ENCODE measurements around the gene MTHFD1.
"Not testable (repeated sequence)": the region's sequence is repeated elsewhere in the genome, so short reads cannot be mapped to it uniquely, and the experiment has no call there.

The MTHFD1 gene

GRCh38 chr14:64387782-64388532, at the start of gene MTHFD1:
TSS of gene MTHFD1 (plus strand) at chr14:64388353. CDS start at chr14:64388428, 75 bp downstream.
- peak; percentile 93 to 96 for DNase-seq (ENCODE audit: low read depth in 2 of 2)

- peak; percentile 78 to 81 for DNase-seq (ENCODE audit: low read depth in 2 of 2)
Observed at GRCh38 chr14:64338616-64339316, 49.4 kb upstream of the MTHFD1 start.

- DNase-seq (ENCODE audit: low read depth in 2 of 2), result no peak
Observed at GRCh38 chr14:64340560-64341196, 47.5 kb upstream of the MTHFD1 start.

GRCh38 chr14:64347748-64348147, 40.4 kb upstream of the MTHFD1 start:
- no peak for DNase-seq (ENCODE audit: low read depth in 2 of 2)

GRCh38 chr14:64349741-64350490, 38.2 kb upstream of the MTHFD1 start:
- DNase-seq (ENCODE audit: low read depth in 2 of 2), result no peak

GRCh38 chr14:64363265-64363846, 24.8 kb upstream of the MTHFD1 start:
- DNase-seq (ENCODE audit: low read depth in 2 of 2), result no peak

GRCh38 chr14:64364907-64365306, 23.2 kb upstream of the MTHFD1 start:
- DNase-seq (ENCODE audit: low read depth in 2 of 2), result no peak

GRCh38 chr14:64365358-64365889, 22.7 kb upstream of the MTHFD1 start:
- not testable (repeated sequence) for DNase-seq (ENCODE audit: low read depth in 2 of 2)

GRCh38 chr14:64369201-64369600, 19.0 kb upstream of the MTHFD1 start:
- DNase-seq (ENCODE audit: low read depth in 2 of 2), result no peak

- peak in 1 of 2 donors; percentile 0 for DNase-seq (ENCODE audit: low read depth in 2 of 2)
Observed at GRCh38 chr14:64387232-64387781, 846 bp upstream of the MTHFD1 start.

- peak; percentile 1 to 12 for DNase-seq (ENCODE audit: low read depth in 2 of 2)
Observed at GRCh38 chr14:64388533-64389285, 556 bp downstream of the MTHFD1 start.

GRCh38 chr14:64391113-64391725, 3.1 kb downstream of the MTHFD1 start:
- no peak for DNase-seq (ENCODE audit: low read depth in 2 of 2)

GRCh38 chr14:64391986-64392385, 3.8 kb downstream of the MTHFD1 start:
- no peak for DNase-seq (ENCODE audit: low read depth in 2 of 2)

GRCh38 chr14:64393189-64393726, 5.1 kb downstream of the MTHFD1 start:
- not testable (repeated sequence) for DNase-seq (ENCODE audit: low read depth in 2 of 2)

- DNase-seq (ENCODE audit: low read depth in 2 of 2), result no peak
Observed at GRCh38 chr14:64394423-64394822, 6.3 kb downstream of the MTHFD1 start.

- no peak for DNase-seq (ENCODE audit: low read depth in 2 of 2)
Observed at GRCh38 chr14:64394977-64395633, 7.0 kb downstream of the MTHFD1 start.

GRCh38 chr14:64400829-64401459, 12.8 kb downstream of the MTHFD1 start:
- no peak for DNase-seq (ENCODE audit: low read depth in 2 of 2)

GRCh38 chr14:64401949-64402348, 13.8 kb downstream of the MTHFD1 start:
- no peak for DNase-seq (ENCODE audit: low read depth in 2 of 2)

All from stimulated activated CD8-positive, alpha-beta memory T cell treated with anti-CD3 and anti-CD28 coated beads, Interleukin-7, amount 100 ng/mL, for 4 hours (primary cell).